Testis (tissue), 3 donors: ENCODE measurements around the gene TMC3. TPM values are rescaled to one million over a fixed set of nuclear protein-coding genes. Genes with fewer than 3 reads are reported as not detected.

Experiments used
- DNase-seq: peaks from one replicate; pipeline ENCODE4 v3.0.0-alpha.2; 2019
- H3K27ac ChIP-seq, 2 donors: fragments of 200-600 bp; sonication (generic); one replicate each; pipeline ENCODE4 v1.5.1; 2019
- H3K27me3 ChIP-seq: fragments of 200-600 bp; sonication (generic); one replicate; pipeline ENCODE4 v1.5.1; 2019
- H3K36me3 ChIP-seq: fragments of 200-600 bp; sonication (generic); one replicate; pipeline ENCODE4 v1.5.1; 2017; ENCODE audit warnings: low read depth; ENCODE audit errors: missing control alignments
- H3K4me1 ChIP-seq: fragments of 200-600 bp; sonication (generic); one replicate; pipeline ENCODE4 v1.5.1; 2019
- H3K4me3 ChIP-seq, 2 donors: fragments of 200-600 bp; sonication (generic); one replicate each; pipeline ENCODE4 v1.5.1; 2017 to 2019
- H3K9me3 ChIP-seq: fragments of 200-600 bp; sonication (generic); one replicate; pipeline ENCODE4 v1.5.1; 2017
- CTCF ChIP-seq, 3 experiments: fragments of 450-650 bp in 2 of 3; fragments of 200-600 bp in 1 of 3; sonication (generic) in 1 of 3; IDR thresholded peaks; one replicate each; pipeline ENCODE4 v1.5.1; 2016 to 2019; ENCODE audit warnings: antibody characterized with exemption in 3 of 3, mild to moderate bottlenecking in 2 of 3, moderate library complexity in 1 of 3
- POLR2A ChIP-seq: fragments of 450-650 bp; IDR thresholded peaks from one replicate; pipeline ENCODE4 v1.6.1; 2017; ENCODE audit warnings: antibody characterized with exemption, mild to moderate bottlenecking, moderate library complexity
- WGBS, 2 donors: methylation state at CpG; one replicate each; pipeline ENCODE4 v1.1.5; 2018; 5-methylcytosine and 5-hydroxymethylcytosine counted together
- intact Hi-C: fragments of 100-400 bp; cut with DNase I; formaldehyde crosslinking; loops from one replicate; pipeline ENCODE4 v1.15.1; 2023; ENCODE audit warnings: low total_unique reads
- polyA plus RNA-seq: library from polyadenylated mRNA; stranded (reverse); fragments of 350-450 nt; fragmentation: Illumina TruSeq; extraction: RNeasy Lipid Tissue Mini Kit (QIAGEN cat#74804); gene quantifications from one replicate; pipeline ENCODE4 v1.2.3, GENCODE V29; 2014; ENCODE audit warnings: low read depth, low replicate concordance; ENCODE audit not compliant: insufficient read depth
- total RNA-seq, 2 donors: library from RNA; depleted of rRNA; stranded (reverse); fragments of >200 nt; gene quantifications; one replicate each; pipeline ENCODE4 v1.2.3, GENCODE V29; 2016

TMC3 gene
- total and polyA plus RNA-seq, 3 donors from 2014 or later: 0.16 to 0.31 (median 0.26) TPM

GRCh38 chr15:81347910-81348309 lies 26.1 kb downstream of the TMC3 start:
- TF ChIP-seq CTCF (IDR thresholded peaks at IDR 0.05): no peak
- no peak for TF ChIP-seq POLR2A
- DNase-seq: no peak
- H3K27ac ChIP-seq: no peak overlapping the region
- H3K9me3 ChIP-seq: no peaks in the 10 kb centered on the region
- no peaks in the 10 kb centered on the region for H3K36me3 ChIP-seq
- no peaks in the 10 kb centered on the region for H3K27me3 ChIP-seq
- H3K4me1 ChIP-seq: no peaks in the 10 kb centered on the region
- WGBS, 2 donors: 91 to 94% methylated on average over 4 of the region's 4 CpGs
- intact Hi-C loops: no loop called here
- H3K4me3 ChIP-seq: no peak overlapping the region

GRCh38 chr15:81346611-81347010 lies 27.4 kb downstream of the TMC3 start:
- Histone ChIP-seq H3K4me3 (no peak overlapping the region), H3K27ac (no peak overlapping the region), H3K36me3 (no peaks in the 10 kb centered on the region), H3K4me1 (no peaks in the 10 kb centered on the region), H3K9me3 (no peaks in the 10 kb centered on the region), H3K27me3 (no peaks in the 10 kb centered on the region)
- DNase-seq: no peak
- WGBS, 2 donors: 88 to 89% methylated on average over 2 of the region's 2 CpGs
- intact Hi-C loops: no loop called here
- TF ChIP-seq POLR2A (no peak), CTCF (IDR thresholded peaks at IDR 0.05) (no peak)

- Histone ChIP-seq H3K4me1 (peaks cover 3% of the 10 kb centered on the region), H3K9me3 (no peaks in the 10 kb centered on the region), H3K27ac (no peak overlapping the region), H3K4me3 (no peak overlapping the region), H3K27me3 (no peaks in the 10 kb centered on the region), H3K36me3 (no peaks in the 10 kb centered on the region)
- TF ChIP-seq POLR2A (no peak), CTCF (IDR thresholded peaks at IDR 0.05) (no peak)
- 95 to 96% methylated on average over 4 of the region's 4 CpGs for WGBS, 2 donors
- DNase-seq: no peak
- intact Hi-C loops: no loop called here
Measured at GRCh38 chr15:81343371-81343770, 30.6 kb downstream of the TMC3 start.

GRCh38 chr15:81341351-81341750 lies 32.7 kb downstream of the TMC3 start:
- Histone ChIP-seq H3K4me1 (peaks cover 18% of the 10 kb centered on the region), H3K4me3 (no peak overlapping the region), H3K36me3 (no peaks in the 10 kb centered on the region), H3K27me3 (no peaks in the 10 kb centered on the region), H3K9me3 (no peaks in the 10 kb centered on the region), H3K27ac (no peak overlapping the region)
- no peak for TF ChIP-seq POLR2A
- TF ChIP-seq CTCF (IDR thresholded peaks at IDR 0.05): no peak
- 92 to 99% methylated on average over 4 of the region's 4 CpGs for WGBS, 2 donors
- intact Hi-C loops: no loop called here
- DNase-seq: no peak

- Histone ChIP-seq H3K9me3 (no peaks in the 10 kb centered on the region), H3K4me3 (no peak overlapping the region), H3K4me1 (peaks cover 27% of the 10 kb centered on the region), H3K27me3 (no peaks in the 10 kb centered on the region), H3K36me3 (no peaks in the 10 kb centered on the region), H3K27ac (no peak overlapping the region)
- 72 to 82% methylated on average over 4 of the region's 4 CpGs for WGBS, 2 donors
- no peak for DNase-seq
- TF ChIP-seq CTCF (IDR thresholded peaks at IDR 0.05): no peak
- TF ChIP-seq POLR2A: no peak
- intact Hi-C loops: loop anchor here (10.0 kb wide), 1 partner anchor 65 kb away; no protein-coding TSS in a partner anchor
Measured at GRCh38 chr15:81339851-81340250, 34.2 kb downstream of the TMC3 start.
